Measurements from ENCODE around the gene RIMKLA.

DNA sequence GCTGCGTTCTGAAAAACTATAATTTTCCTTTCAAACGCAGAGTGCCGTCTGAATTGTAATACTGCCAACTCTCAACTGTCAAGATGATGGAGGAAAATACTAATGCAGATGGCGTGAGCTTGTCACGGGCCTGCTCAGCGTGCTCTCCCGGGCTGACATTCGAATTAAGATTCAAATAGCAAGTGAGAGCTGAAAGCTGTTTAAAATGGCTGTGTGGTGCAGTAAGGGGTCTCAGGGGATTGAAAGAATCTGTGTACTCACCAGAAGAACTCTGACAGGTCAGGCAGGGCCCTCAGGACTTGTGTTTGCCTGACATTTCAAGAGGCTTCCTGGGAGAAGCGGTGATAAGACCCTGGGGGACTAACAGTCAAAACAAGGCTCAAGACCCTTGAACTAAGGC is 42.1 kb downstream of the RIMKLA start:
- TF ChIP-seq POLR2AphosphoS5 (IDR thresholded peaks at IDR 0.05; ENCODE audit: borderline replicate concordance, low read depth, low read length) (no peak), EZH2 (IDR thresholded peaks at IDR 0.05) (no peak), FOXP2 (optimal IDR thresholded peaks at IDR 0.05; ENCODE audit: control extremely low read depth, extremely low read length, insufficient read depth) (no peak)
